Activated T-cell treated with anti-CD3 and anti-CD28 coated beads for 48 hours (primary cell): ENCODE results near the gene ARSA.

Experiments
- DNase-seq: peaks from one replicate; pipeline ENCODE4 v3.0.0-alpha.2; 2020; ENCODE audit warnings: low read depth

Gene ARSA

DNA sequence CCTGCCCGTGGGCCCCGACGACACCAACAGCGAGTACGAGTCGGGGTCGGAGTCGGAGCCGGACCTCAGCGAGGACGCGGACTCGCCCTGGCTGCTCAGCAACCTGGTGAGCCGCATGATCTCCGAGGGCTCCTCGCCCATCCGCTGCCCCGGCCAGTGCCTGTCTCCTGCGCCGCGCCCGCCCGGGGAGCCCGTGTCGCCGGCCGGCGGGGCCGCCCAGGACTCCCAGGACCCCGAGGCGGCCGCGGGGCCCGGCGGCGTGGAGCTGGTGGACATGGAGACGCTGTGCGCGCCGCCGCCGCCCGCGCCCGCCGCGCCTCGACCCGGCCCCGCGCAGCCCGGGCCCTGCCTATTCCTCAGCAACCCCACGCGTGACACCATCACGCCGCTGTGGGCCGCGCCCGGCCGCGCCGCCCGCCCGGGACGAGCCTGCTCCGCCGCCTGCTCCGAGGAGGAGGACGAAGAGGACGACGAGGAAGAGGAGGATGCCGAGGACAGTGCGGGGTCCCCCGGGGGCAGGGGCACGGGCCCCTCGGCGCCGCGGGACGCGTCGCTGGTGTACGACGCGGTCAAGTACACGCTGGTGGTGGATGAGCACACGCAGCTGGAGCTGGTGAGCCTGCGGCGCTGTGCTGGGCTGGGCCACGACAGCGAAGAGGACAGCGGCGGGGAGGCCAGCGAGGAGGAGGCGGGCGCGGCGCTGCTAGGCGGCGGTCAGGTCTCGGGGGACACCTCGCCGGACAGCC, 23.5 kb downstream of the ARSA start:
- DNase-seq, result no peak

DNA sequence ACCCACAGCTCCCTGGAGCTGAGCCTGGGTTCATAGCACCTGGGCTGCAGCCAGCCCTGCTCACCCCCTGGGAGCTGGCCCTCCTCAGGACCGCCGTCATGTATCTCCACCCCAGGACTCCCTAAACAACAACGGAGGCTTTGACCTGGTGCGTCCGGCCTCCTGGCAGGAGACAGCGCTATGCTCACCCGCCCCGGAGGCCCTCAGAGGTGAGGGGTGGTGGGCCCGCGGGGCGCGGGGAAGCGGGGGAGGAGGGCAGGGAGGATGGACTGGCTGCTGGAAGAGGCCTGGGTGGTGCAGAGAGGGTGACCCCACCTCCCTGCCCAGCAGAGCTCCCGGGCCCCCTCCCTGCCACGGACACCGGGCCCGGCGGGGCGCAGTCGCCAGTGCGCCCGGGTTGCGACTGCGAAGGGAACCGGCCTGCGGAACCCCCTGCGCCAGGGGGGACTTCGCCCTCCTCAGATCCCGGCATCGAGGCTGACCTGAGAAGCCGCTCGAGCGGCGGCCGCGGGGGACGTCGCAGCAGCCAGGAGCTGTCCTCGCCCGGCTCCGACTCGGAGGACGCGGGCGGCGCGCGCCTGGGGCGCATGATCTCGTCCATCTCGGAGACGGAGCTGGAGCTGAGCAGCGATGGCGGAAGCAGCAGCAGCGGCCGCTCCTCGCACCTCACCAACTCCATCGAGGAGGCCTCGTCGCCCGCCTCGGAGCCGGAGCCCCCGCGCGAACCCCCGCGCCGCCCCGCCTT, 24.3 kb downstream of the ARSA start:
- DNase-seq, result no peak

DNA sequence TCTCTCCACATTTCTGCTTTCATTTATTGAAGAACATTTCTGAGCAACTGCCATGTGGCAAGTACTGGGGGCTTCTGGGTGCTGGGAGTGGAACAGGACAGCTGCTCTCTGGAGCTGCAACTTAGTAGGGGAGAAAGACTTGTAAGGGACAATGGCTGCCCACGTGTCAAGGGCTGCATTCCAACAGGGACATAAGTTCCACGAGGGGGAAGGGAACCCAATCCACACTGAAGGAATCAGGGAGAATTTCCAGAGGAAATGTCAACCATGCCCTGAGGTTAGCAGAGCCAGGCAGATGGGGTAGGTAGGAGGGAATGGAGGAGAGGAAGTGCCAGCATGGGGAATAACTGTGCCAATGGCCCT, 25.6 kb downstream of the ARSA start:
- DNase-seq, result no peak

DNA sequence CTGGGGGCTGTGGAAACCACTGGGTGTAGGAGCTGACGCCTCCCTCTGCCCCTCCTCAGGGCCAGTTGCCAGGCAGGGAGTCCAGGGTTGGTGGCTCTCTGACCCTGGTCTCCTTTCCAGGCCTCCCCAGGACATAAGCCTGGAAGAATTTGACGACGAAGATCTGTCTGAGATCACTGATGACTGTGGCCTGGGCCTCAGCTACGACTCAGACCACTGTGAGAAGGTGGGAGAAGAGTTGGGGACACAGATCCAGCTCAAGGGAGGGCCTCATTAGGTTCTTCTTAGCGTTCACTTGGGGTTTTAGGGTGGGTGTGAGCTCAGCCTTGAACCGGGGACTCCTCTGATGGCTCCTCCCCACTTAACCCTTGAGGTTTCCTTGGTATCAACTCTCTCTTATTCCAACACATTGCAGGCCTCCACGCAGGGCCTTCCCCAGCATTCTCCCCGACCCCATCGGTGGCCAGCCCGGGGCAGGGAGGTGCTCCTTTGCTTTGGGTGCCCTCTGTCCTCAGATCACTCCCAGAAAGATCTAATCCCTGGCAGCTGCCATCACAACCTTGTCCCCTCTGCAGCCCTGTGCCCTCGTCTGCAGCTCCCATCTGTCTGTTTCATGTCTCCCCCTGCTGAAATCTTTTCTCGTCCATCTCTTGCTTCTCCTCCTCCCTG, 26.1 kb downstream of the ARSA start:
- DNase-seq, result no peak

DNA sequence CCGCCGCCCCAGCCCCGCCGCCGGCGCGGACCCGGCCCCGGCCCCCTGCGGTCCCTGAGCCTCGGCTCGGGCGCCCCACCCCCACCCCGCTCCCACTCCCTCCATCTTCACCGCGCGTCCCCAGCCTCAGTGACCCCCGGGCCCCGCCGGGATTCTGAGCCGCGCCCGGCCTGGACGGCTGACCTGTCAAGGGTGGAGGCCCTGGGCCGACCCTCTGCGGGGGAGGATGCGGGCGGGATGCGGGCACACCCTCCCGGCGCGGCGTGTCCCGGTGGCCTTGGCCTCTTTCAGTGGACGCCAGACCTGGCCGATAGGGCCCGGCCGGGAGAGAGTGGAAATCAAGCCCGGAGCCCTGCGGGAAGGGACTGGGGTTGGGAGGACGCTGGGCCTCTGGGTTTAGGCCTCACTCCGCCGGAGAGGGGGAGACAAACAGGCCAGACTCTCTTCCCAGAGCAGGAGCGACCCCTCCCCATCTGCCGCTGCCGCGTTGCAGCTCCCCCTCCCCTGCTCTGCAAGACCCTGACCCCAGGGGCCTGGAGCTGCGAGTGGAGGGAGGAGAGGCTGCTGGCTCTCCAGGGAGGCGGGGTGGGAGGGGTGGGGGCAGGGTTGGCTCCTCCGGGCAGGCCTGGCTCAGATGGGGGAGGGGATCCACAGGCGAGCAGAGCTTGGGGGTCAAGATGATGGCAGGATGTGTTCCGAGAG, 26.8 kb downstream of the ARSA start:
- DNase-seq, result no peak

DNA sequence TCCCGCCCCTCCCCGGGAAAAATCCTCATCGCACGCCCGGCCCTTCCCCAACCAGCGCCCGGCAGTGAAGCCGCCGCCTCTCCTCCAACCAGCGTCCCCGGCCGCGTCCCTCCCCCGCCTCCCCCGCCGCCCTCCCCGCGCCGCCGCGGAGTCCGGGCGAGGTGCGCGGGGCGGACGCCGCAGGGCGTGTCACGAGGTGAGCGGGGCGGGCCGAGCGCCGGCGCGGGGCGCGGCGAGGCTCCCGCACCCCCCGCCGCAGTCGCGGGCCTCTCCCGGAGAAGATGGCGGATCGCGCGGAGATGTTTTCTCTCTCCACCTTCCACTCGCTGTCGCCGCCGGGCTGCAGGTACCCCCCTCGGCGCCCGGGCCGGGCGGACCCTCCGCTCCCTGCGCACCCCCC, 27.4 kb downstream of the ARSA start, which contains the start of gene MAPK8IP2:
Gene MAPK8IP2 (plus strand): TSS at position 256 of the 400 bp plus-strand sequence. CDS start 26 bp downstream, at position 282.
- no peak for DNase-seq

DNA sequence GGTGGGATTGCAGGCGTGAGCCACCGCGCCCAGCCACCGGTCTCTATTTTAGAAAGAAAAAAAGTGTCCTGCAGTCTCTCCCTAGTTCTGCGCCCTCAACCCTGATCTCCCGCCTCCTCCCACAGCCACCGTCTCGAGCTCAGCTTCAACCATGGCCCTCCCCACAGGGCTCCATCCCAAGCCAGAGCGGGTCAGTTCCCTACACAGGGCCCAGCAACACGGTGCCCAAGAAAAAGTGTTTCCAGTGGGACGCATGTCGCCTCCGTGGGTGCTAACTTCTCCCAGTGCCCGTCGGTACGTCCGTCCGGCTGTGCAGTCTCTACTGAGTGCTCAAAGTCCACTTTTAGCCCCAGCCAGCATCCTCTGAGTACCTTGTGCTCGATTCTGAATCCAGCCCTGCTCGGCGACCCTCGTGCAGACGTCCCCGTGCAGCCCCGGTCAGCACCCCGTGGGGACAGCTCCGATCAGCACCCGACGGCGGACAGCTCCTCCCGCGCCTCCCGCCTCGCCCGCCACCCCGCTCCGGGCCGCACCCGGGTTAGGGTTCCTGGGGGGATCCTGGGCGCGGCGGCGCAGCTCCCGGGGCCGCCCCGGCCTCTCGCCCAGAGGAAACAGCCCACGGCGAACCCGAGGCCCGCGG, 28.0 kb downstream of the ARSA start:
- DNase-seq, result peak; percentile 55

DNA sequence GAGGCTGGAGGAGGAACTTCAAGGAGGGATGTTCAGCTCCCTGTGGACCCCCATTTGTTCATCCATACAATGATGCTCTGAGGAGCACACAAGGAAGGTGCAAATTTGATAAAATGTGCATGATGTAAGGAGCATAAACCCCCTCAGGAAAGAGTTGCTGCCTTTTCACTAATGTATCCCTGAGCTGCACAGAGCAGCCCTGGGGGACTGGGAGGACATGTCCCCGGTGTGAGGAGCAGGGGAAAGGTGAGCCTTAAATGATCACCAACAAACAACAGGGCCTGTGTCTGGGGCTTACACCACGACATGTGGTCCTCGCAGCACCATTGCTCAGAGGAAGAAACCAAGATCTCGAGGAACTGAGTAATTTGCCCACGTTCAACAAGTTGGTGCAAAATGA, 30.9 kb downstream of the ARSA start:
- DNase-seq, result no peak

DNA sequence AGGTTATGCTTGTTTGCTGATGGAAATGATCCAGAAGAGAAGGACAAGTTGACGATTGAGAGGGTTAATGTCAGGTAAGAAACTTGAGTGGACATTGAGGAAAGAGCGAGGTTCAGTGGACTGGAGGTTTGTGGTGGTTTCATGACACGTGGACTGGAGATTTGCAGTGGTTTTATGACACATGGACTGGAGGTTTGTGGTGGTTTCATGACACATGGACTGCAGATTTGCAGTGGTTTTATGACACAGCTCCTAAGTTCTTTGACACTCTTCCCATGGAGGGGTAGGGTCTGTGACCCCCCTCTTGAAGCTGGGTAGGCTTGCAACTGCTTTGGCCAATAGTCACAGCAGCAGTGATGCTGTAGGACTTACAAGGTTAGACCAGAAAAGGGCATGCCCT, 32.8 kb downstream of the ARSA start:
- DNase-seq, result no peak

DNA sequence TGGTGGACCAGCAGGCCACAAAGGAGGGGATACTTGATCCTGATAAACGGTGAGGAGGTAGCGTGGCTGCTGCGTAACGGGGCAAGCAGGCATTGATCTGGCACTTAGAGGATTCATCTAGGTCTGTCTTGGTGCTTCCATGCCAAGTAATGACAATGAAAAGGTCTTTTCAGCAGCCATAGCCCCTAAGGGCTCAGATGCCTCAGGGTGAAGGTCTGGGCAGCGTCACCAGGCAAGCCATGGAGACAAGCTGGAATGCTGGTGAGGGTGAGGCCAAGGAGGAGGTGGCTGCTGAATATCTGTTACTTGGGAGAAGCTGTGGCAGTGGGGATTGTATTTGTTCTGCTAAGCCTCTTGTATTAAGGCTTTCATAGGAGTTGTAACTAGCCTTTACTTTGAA, 40.5 kb downstream of the ARSA start:
- no peak for DNase-seq

DNA sequence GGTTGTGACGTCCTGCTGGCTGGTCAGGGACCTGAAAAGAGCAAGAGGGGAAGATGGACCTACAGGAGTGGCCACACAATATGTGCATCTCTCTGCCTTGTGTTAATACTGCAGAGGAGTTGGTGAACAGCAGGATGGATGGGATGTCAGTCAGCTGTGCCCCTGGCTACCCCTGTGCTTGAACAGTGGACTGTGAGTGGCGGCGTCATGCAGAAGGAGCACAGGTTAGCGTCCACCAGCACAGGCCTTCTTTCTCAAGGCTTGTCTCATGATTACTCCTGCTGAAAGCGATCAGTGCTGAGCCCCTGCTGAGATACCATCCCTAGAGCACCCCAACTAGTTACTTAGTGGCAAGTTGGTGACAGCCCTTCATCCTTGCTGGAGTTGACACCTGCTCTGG, 41.5 kb downstream of the ARSA start:
- no peak for DNase-seq

DNA sequence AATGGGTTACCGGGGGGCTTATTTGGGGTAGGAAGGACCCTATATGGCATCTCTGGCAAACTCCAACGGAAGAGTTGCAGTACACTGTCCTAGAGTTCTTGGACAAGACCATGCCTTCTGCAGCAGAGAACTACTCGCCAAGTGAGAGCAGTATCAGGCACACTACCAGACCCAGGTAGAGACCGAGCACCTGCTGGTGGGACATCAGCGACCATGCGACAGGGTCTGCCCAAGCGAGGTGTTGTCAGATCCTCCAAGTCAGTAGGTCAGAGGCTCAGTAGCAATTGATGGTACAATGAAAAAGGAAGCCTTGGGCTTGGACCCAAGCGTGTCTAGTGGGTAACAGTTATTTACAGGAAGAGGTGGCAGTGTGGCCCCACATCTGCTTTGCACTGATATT, 42.2 kb downstream of the ARSA start:
- no peak for DNase-seq

DNA sequence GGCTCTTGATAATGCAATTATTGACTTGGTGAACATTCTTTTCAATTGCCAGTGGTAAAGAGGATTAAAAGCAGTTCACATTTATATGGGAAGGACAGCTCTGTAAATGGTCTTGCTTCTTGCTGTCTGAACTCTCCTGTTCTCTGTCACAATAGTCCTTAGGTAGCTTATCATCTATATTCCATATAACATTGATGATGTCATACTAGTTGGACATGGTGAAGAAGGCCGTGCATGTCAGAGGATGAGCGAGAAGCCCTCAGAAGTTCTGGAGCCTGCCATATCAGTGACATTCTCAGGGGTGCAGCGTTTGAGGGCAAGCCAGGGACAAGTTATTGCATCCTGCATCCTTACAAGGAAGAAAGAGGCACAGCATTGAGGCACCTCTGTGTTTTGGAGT, 42.7 kb downstream of the ARSA start:
- no peak for DNase-seq

DNA sequence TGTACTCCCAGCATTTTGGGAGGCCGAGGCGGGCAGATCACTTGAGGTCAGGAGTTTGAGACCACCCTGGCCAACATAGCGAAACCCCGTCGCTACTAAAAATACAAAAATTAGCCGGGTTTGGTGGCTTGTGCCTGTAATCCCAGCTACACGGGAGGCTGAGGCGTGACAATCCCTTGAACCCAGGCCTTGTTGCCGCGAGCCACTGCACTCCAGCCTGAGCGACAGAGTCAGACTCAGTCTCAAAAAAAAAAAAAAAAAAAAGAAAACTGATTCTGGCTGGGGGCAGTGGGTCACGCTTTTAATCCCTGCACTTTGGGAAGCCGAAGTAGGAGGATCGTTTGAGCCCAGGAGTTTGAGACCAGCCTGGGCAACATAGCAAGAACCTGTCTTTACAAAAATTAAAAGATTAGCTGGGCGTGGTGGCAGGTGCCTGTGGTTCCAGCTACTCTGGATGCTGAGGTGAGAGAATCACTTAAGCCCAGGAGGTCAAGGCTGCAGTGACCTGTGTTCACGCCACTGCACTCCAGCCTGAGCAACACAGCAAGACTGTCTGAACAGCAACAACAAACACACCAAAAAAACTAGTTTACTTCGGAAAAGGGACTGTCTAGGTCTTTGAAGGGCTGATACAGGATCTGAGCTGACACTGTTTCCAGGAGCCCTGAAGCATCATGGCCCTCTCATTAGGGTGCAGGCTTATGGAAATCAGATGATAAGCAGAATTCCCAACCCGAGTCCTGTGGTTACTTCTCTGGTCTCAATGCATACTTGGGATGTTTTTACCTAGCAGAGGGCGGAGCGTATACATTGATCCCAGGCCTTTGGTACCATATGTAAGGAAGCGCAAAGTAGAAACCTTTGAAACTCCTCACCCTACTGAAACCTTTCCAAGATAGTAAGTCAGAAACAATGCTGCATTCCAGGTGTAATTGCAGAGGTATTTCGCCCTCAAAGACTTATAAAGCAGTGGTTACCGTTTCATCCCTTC, 43.6 kb downstream of the ARSA start:
- no peak for DNase-seq

DNA sequence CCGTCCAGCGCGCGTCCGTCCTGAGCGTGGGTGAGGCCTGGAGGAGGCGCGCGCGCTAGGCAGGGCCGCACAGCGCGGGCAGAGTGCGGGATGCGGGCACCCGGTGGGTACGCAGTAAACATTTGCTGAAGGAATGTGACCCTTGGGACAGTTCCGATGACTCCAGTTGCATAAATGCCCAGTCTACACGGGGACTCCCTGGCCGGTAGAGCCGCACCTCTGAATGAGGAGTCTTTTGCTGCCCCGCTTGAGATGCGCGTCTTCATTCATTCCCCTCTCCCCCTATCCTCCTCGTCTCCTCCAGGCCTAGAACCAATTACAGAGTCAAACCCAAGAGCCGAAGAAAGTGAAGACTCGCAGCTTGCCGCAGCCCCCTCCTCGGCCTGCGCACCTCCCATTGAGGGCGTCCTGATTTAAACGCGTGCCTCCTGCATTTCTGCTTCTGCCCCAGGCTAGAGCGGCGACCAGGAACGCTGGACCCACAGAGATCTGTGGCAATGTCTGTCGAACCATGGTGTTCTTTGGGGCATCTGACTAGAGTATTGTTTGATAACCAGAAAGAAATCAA, 44.6 kb downstream of the ARSA start:
- no peak for DNase-seq

DNA sequence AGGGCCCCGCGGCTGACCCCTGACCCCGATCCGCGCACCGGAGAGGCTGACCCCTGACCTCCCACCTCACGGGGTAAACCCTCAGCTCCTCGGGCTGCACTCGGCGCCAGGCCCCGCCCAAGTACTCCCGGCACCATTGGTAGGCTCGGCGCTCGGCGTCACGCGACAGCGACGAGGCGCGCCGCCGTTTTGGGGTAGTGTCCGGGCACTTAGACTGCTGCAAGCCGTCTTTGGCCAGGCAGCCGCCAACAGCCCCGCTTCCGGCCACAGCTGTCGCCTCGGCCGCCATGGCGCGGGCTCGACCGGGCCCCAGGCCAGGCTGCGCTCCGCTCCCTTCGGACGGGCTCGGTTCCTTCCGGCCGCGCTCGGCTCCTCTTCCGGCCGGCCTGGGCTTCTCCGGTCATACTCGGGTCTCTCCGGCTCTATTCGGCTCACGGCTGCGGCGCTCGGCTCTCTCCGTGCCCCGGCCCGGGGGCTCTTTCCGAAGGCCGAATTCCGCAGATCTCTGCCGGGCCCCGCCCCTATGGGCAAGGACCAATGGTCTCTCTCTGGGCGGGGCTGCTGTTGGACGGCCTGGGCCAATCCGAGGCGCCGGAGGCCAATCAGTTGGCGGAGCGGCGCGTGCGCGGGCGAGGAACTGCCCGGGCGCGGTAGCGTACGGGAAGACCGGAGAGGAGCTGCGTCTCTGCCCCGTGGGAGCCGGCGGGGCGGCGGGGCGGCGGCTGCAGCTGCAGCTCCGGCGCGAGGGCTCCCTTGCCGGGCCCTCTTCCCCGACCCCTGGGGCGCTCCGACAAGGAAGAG, 45.3 kb downstream of the ARSA start, which contains the start of gene CHKB:
Gene CHKB (minus strand): TSS at position 357 of the 801 bp plus-strand sequence. CDS start 68 bp downstream, at position 289.
- DNase-seq, result peak; percentile 99

DNA sequence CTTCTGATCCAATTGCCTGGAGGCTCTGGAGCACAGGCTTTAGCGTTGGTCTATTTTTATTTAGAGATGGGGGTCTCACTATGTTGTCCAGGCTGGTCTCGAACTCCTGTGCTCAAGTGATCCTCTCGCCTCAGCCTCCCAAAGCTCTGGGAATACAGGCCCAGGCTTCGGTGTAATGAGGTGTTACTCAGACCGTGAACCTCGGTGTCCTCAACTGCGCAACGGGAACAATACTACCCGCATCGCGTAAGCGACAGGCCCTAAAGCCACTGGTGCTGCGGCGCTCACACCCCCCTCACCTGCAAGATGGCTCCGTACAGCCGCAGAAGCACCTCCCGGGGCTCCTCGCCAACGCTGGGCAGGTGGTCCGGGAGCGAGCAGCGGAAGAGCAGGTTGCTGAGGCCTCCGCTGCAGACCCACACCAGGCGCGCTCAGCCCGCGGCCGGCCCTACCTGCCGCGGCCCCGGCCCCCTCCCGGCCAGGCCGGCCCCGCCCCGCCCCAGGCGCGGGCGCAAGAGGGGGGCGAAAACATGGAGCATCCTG, 45.9 kb downstream of the ARSA start:
- DNase-seq, result peak; percentile 37

DNA sequence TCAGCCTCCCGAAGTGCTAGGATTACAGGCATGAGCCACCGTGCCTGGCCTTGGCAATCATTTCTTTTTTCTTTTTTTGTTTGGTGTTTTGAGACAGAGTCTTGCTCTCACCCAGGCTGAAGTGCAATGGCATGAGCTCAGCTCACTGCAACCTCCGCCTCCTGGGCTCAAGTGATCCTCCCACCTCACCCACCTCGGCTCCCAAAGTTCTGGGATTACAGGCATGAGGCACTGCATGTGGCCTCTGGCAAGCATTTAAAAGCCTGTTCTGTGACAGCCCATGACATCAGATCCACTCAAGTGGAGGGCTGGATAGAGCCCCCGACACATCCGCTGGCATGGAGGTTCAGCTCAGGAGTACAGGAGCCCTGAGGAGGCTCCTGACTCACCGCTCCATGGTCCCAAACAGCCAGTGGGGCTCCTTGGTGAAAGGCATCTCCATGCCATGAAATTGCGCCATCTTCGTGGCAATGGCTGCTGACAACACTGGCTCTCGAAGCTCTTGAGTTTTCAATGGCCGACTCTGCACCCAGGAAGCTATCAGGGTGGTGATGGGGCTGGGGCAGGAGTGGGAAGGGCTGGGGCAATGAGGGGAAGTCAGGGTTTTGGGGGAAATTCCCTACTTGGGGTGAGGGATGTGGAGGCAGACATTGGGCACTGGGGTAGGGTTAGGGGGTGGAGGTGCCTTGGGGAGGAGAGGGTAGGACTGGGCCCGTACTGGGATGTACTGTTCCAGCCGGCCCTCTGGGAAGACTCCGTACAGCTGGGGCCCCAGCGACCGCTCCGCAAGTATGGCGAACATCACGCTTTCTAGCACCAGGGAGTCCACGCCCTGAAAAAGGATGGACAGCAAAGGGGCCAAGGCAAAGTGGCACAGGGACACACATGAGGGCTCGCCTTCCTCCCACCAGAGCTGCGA, 46.7 kb downstream of the ARSA start:
- no peak for DNase-seq
